Measurements from ENCODE around the gene SYNJ1.
"Not testable (repeated sequence)": the region's sequence is repeated elsewhere in the genome, so short reads cannot be mapped to it uniquely, and the experiment has no call there.

The SYNJ1 gene

DNA sequence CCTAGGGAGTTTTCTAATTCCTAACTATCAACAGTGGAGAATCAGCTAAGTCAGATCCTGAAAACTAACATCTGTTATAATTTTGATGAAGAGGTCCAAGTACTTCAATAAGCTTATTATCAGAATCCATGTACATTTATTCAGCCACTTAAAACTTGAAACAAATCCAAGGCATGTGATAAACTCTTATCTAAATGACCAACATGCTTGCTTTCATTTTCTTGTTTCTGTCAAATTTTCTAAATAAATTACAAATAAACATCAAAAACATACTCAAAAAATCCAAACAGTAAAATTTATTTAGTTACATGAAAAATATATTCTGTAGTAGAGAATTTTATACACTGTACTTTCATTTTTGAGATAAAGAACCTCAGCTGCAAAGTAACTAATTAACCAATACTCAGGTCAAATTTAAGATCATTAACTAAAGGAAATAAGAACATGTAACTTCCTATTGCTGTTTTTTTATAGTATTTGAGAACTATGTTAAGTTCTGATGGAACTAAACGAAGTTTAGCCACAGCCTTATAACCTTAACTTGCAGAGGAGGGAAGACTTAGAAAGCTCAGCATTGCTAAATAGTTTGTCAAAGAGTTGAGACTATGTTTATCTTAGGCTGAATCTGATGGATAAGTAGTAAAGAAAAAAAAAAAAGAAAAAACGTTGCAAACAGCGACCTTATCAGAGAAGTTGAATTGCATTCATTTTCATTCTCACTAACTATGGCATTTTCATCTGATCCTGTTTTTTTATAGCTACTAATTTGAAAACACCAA is 44.9 kb downstream of the SYNJ1 start:
- TF ChIP-seq, protein P1, sequence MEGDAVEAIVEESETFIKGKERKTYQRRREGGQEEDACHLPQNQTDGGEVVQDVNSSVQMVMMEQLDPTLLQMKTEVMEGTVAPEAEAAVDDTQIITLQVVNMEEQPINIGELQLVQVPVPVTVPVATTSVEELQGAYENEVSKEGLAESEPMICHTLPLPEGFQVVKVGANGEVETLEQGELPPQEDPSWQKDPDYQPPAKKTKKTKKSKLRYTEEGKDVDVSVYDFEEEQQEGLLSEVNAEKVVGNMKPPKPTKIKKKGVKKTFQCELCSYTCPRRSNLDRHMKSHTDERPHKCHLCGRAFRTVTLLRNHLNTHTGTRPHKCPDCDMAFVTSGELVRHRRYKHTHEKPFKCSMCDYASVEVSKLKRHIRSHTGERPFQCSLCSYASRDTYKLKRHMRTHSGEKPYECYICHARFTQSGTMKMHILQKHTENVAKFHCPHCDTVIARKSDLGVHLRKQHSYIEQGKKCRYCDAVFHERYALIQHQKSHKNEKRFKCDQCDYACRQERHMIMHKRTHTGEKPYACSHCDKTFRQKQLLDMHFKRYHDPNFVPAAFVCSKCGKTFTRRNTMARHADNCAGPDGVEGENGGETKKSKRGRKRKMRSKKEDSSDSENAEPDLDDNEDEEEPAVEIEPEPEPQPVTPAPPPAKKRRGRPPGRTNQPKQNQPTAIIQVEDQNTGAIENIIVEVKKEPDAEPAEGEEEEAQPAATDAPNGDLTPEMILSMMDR (IDR thresholded peaks at IDR 0.05; ENCODE audit: control insufficient read depth, insufficient read depth, low read depth, low read length, missing control alignments): no peak
- H3K4me3 ChIP-seq (ENCODE audit: control insufficient read depth, low read depth, low read length): no peak overlapping the region
- no peak for DNase-seq (ENCODE audit: low read depth)

DNA sequence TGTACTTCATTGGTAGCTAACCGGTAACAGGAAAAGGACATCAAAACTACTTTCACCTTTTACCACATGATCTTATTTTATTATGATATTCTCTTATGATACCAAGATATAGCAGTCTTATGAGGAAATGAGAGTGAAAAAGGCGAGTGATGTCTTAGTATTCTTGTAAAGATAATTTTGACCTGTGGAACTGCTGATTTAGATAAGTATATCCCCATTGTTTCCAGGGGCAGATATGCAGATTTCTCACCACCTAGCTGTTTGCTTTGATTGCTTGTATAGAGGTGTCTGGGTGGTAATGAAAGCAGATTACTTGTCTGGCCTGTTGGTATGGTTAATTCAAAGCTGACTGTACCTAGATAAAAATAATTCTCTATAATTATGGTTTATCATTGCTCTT is 53.1 kb downstream of the SYNJ1 start:
- H3K4me3 ChIP-seq (ENCODE audit: control insufficient read depth, low read depth, low read length): no peak overlapping the region

DNA sequence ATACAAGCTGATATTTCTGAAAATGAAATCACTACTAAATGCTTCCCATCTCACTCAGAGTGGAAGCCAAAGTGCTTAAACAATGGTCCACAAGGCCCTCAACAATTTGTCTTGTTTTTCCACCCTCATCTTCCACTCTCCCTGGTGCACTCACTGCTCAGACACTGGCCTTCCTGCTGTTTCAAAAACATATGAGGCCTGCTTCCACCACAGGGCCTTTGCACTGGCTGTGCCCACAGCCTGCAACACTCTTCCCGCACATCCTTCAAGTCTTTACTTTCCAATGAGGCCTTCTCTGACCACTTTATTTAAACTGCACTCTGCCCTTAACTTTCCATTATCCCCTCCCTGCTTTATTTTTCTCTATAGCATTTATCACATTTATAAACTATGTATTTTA is 53.8 kb downstream of the SYNJ1 start:
- no peak overlapping the region for H3K4me3 ChIP-seq (ENCODE audit: control insufficient read depth, low read depth, low read length)
- TF ChIP-seq, protein P1 (IDR thresholded peaks at IDR 0.05; ENCODE audit: control insufficient read depth, insufficient read depth, low read depth, low read length, missing control alignments): no peak
- no peak for DNase-seq (ENCODE audit: low read depth)

More for the DNA sequence above, 53.1 kb downstream of the SYNJ1 start:
- TF ChIP-seq, protein P1 (IDR thresholded peaks at IDR 0.05; ENCODE audit: control insufficient read depth, insufficient read depth, low read depth, low read length, missing control alignments): no peak
- DNase-seq (ENCODE audit: low read depth): no peak

DNA sequence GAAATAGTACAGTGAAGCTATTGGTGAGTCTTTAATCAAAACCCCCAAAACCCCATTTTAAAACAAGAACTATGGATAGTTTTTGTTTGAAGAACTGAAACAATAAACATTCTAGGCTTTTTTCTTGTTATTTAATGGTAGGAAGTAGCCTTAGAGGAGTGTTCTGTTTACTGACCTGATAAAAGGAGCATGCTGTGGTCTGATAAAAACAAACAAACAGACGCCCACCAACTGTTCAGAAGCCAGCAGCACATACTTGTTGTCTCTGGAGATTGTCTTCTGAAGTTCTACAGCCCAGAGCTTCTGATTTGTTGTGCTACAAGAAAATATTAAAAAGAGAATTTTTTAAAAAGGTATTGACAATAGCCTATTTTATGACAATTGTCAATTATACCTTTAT is 61.6 kb downstream of the SYNJ1 start:
- TF ChIP-seq, protein P1 (IDR thresholded peaks at IDR 0.05; ENCODE audit: control insufficient read depth, insufficient read depth, low read depth, low read length, missing control alignments): no peak
- H3K4me3 ChIP-seq (ENCODE audit: control insufficient read depth, low read depth, low read length): no peak overlapping the region
- no peak for DNase-seq (ENCODE audit: low read depth)

DNA sequence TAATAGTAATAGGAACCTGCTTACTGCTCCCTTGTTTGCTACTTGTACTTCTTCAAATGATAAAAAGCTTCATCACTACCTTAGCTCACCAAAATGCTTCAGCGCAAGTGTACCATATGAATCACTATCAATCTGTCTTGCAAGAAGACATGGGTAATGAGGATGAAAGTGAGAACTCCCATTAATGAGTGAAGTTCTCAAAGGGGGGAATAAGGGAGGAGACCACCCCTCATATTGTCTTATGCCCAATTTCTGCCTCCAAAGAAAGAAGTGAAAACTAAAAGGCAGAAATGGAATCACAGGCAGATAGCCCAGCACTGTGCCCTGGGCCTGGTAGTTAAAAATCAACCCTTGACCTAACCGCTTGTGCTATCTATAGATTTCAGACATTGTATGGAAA is 63.7 kb downstream of the SYNJ1 start:
- not testable (repeated sequence) for H3K4me3 ChIP-seq (ENCODE audit: control insufficient read depth, low read depth, low read length); DNase-seq (ENCODE audit: low read depth)

- DNase-seq (ENCODE audit: low read depth): not testable (repeated sequence)
Observed at GRCh38 chr21:32661981-32662380, 65.8 kb downstream of the SYNJ1 start.

GRCh38 chr21:32661026-32661782 is 66.6 kb downstream of the SYNJ1 start:
- not testable (repeated sequence) for H3K4me3 ChIP-seq (ENCODE audit: control insufficient read depth, low read depth, low read length); DNase-seq (ENCODE audit: low read depth)

More at GRCh38 chr21:32661981-32662380, 65.8 kb downstream of the SYNJ1 start:
- not testable (repeated sequence) for H3K4me3 ChIP-seq (ENCODE audit: control insufficient read depth, low read depth, low read length)

- DNase-seq (ENCODE audit: low read depth): no peak
- H3K4me3 ChIP-seq (ENCODE audit: control insufficient read depth, low read depth, low read length): no peak overlapping the region
- TF ChIP-seq, protein P1 (IDR thresholded peaks at IDR 0.05; ENCODE audit: control insufficient read depth, insufficient read depth, low read depth, low read length, missing control alignments): no peak
Observed at GRCh38 chr21:32658524-32658923, 69.3 kb downstream of the SYNJ1 start.

Data from AG09309 (cell line).